H9 (cell line): ENCODE data around the gene HDAC3. TPM values are rescaled to one million over a fixed set of nuclear protein-coding genes. Genes with fewer than 3 reads are reported as not detected.

ENCODE experiments used
- DNase-seq: peaks from one replicate; pipeline ENCODE4 v3.0.0-alpha.2; 2017
- H2AFZ ChIP-seq: one replicate; pipeline ENCODE4 v1.6.1; 2013; ENCODE audit warnings: mild to moderate bottlenecking, low read length, control low read depth, moderate library complexity
- H2AK5ac ChIP-seq: 2 replicates; pipeline ENCODE4 v1.6.1; 2013; ENCODE audit warnings: low read length, control low read depth, mixed read lengths; ENCODE audit not compliant: insufficient read length
- H2BK120ac ChIP-seq: one replicate; pipeline ENCODE4 v1.6.1; 2013; ENCODE audit warnings: low read depth, mild to moderate bottlenecking, low read length, control low read depth, inconsistent platforms; ENCODE audit not compliant: poor library complexity, severe bottlenecking
- H2BK12ac ChIP-seq: 2 replicates; pipeline ENCODE4 v1.6.1; 2013; ENCODE audit warnings: low read length, control low read depth, mixed read lengths, low read depth; ENCODE audit not compliant: insufficient read length
- H2BK15ac ChIP-seq: 2 replicates; pipeline ENCODE4 v1.6.1; 2013; ENCODE audit warnings: low read depth, low read length, control low read depth
- H2BK20ac ChIP-seq: one replicate; pipeline ENCODE4 v1.6.1; 2013; ENCODE audit warnings: low read depth, mild to moderate bottlenecking, low read length, control low read depth, inconsistent platforms; ENCODE audit not compliant: poor library complexity, severe bottlenecking
- H2BK5ac ChIP-seq: 2 replicates; pipeline ENCODE4 v1.6.1; 2013; ENCODE audit warnings: low read length, control low read depth, mixed read lengths; ENCODE audit not compliant: insufficient read length
- H3K14ac ChIP-seq: 2 replicates; pipeline ENCODE4 v1.6.1; 2013; ENCODE audit warnings: low read length, control low read depth; ENCODE audit not compliant: insufficient read depth
- H3K18ac ChIP-seq: 2 replicates; pipeline ENCODE4 v1.6.1; 2013; ENCODE audit warnings: low read depth, mild to moderate bottlenecking, mixed read lengths, low read length, control low read depth; ENCODE audit not compliant: insufficient read length
- H3K23ac ChIP-seq: 2 replicates; pipeline ENCODE4 v1.6.1; 2013; ENCODE audit warnings: low read length, control low read depth, mixed read lengths, low read depth; ENCODE audit not compliant: insufficient read length
- H3K23me2 ChIP-seq: 2 replicates; pipeline ENCODE4 v1.6.1; 2013; ENCODE audit warnings: low read depth, mild to moderate bottlenecking, mixed read lengths, low read length, control low read depth; ENCODE audit not compliant: insufficient read length, poor library complexity, severe bottlenecking
- H3K27ac ChIP-seq: 2 replicates; pipeline ENCODE4 v1.5.1; 2013; ENCODE audit warnings: low read length, control low read depth, mixed read lengths, low read depth; ENCODE audit not compliant: insufficient read length
- H3K27me3 ChIP-seq: 2 replicates; pipeline ENCODE4 v1.6.1; 2013; ENCODE audit warnings: low read length, control low read depth, inconsistent platforms; ENCODE audit not compliant: insufficient read depth
- H3K4ac ChIP-seq: 2 replicates; pipeline ENCODE4 v1.6.1; 2013; ENCODE audit warnings: low read depth, mild to moderate bottlenecking, control low read depth, inconsistent platforms, low read length, moderate library complexity
- H3K4me1 ChIP-seq: 2 replicates; pipeline ENCODE4 v1.6.1; 2013; ENCODE audit warnings: low read length, control low read depth, inconsistent platforms; ENCODE audit not compliant: insufficient read depth
- H3K4me2 ChIP-seq: 2 replicates; pipeline ENCODE4 v1.6.1; 2013; ENCODE audit warnings: low read length, control low read depth, mixed read lengths; ENCODE audit not compliant: insufficient read length, insufficient read depth
- H3K56ac ChIP-seq: 2 replicates; pipeline ENCODE4 v1.6.1; 2013; ENCODE audit warnings: low read depth, mild to moderate bottlenecking, mixed read lengths, low read length, control low read depth; ENCODE audit not compliant: insufficient read length
- H3K79me1 ChIP-seq: 2 replicates; pipeline ENCODE4 v1.6.1; 2013; ENCODE audit warnings: low read depth, mild to moderate bottlenecking, moderate library complexity, low read length, control low read depth, inconsistent platforms; ENCODE audit not compliant: insufficient read depth, poor library complexity, severe bottlenecking
- H3K79me2 ChIP-seq: 2 replicates; pipeline ENCODE4 v1.6.1; 2013; ENCODE audit warnings: low read length, control low read depth, inconsistent platforms; ENCODE audit not compliant: insufficient read depth
- H3K9ac ChIP-seq: 2 replicates; pipeline ENCODE4 v1.6.1; 2013; ENCODE audit warnings: low read length, control low read depth, mixed read lengths; ENCODE audit not compliant: insufficient read length; ENCODE audit errors: extremely low read depth
- H3K9me3 ChIP-seq: one replicate; pipeline ENCODE4 v1.6.1; 2013; ENCODE audit warnings: low read depth, low read length, inconsistent platforms; ENCODE audit not compliant: control insufficient read depth
- H3T11ph ChIP-seq: one replicate; pipeline ENCODE4 v1.6.1; 2013; ENCODE audit warnings: mild to moderate bottlenecking, low read length, control low read depth, inconsistent platforms
- H4K20me1 ChIP-seq: one replicate; pipeline ENCODE4 v1.6.1; 2013; ENCODE audit not compliant: control insufficient read depth, insufficient read length, insufficient read depth
- H4K5ac ChIP-seq: 2 replicates; pipeline ENCODE4 v1.6.1; 2013; ENCODE audit warnings: low read depth, mild to moderate bottlenecking, mixed read lengths, low read length, control low read depth; ENCODE audit not compliant: insufficient read length
- H4K8ac ChIP-seq: replicated peaks from 2 replicates; pipeline ENCODE4 v1.6.1; 2013; ENCODE audit warnings: low read length, control low read depth, mixed read lengths, low read depth; ENCODE audit not compliant: insufficient read length
- H4K91ac ChIP-seq: 2 replicates; pipeline ENCODE4 v1.6.1; 2013; ENCODE audit warnings: low read depth, mild to moderate bottlenecking, moderate library complexity, mixed read lengths, low read length, control low read depth; ENCODE audit not compliant: insufficient read length
- H3K27ac Mint-ChIP-seq, 3 experiments: 2 replicates in 2 of 3; 3 replicates in 1 of 3; pipeline ENCODE4 v1.8.0; 2020 to 2021; ENCODE audit warnings: mixed read lengths in 3 of 3, mild to moderate bottlenecking in 1 of 3, moderate library complexity in 1 of 3
- H3K27me3 Mint-ChIP-seq: 2 replicates; pipeline ENCODE4 v1.8.0; 2021; ENCODE audit warnings: low read depth, mild to moderate bottlenecking, moderate library complexity, mixed read lengths
- H3K36me3 Mint-ChIP-seq, 3 experiments: 2 replicates in 2 of 3; 3 replicates in 1 of 3; pipeline ENCODE4 v1.8.0; 2020 to 2021; ENCODE audit warnings: low read depth in 3 of 3, mixed read lengths in 3 of 3; ENCODE audit not compliant: insufficient read depth in 1 of 3
- H3K4me1 Mint-ChIP-seq, 2 experiments: 2 replicates each; pipeline ENCODE4 v1.8.0; 2020; ENCODE audit warnings: mixed read lengths in 2 of 2
- H3K4me3 Mint-ChIP-seq, 2 experiments: 2 replicates in 1 of 2; 3 replicates in 1 of 2; pipeline ENCODE4 v1.8.0; 2020 to 2021; ENCODE audit warnings: mild to moderate bottlenecking in 2 of 2, mixed read lengths in 2 of 2, moderate library complexity in 1 of 2
- H3K9me3 Mint-ChIP-seq, 2 experiments: 2 replicates in 1 of 2; 3 replicates in 1 of 2; pipeline ENCODE4 v1.8.0; 2020; ENCODE audit warnings: mild to moderate bottlenecking in 2 of 2, mixed read lengths in 2 of 2, moderate library complexity in 1 of 2
- WGBS: extraction: QIAGEN DNeasy Blood & Tissue Kit; methylation state at CpG from one replicate; pipeline ENCODE4 v1.1.7; 2013; ENCODE audit warnings: missing lambda C conversion rate, low lambda C conversion rate, mixed read lengths; ENCODE audit not compliant: insufficient read length; ENCODE audit errors: extremely low coverage; 5-methylcytosine and 5-hydroxymethylcytosine counted together
- total RNA-seq: library from RNA; stranded (reverse); gene quantifications from 2 replicates; pipeline ENCODE4 v1.2.1, GENCODE V29; 2021
- TF ChIP-seq, protein P1 (sequence below): fragments of 200-600 bp; sonication (generic); conservative IDR thresholded peaks from 3 replicates; pipeline ENCODE4 v1.8.0; 2021; ENCODE audit warnings: antibody characterized with exemption, mild to moderate bottlenecking

The HDAC3 gene
- total RNA-seq, 1 experiment from 2014 or later: 98.3 TPM

DNA sequence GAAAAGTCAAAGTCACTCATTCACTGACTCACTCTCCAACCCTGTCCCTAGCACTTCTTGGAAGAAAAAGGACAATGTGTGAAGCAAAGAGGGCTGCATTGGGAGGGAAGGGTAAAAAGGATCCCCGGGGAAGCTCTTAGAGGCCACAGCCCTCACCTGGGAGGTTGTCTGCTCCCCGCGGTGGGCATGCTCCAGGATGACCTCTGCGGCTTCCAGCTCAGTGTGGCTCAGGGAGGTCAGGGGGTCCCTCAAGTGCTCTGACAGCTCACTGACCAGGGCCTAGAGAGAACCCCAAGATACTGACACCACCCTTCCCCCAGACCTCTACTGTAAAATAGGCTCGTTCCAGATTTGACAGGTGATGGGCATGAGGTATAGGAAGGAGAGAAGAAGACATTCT lies 10.6 kb upstream of the HDAC3 start:
- Histone ChIP-seq H4K8ac (no peak overlapping the region), H3K4me2 (no peak overlapping the region), H3K9me3 (no peaks in the 10 kb centered on the region), H3T11ph (no peak overlapping the region), H2BK15ac (no peak overlapping the region), H2AK5ac (no peak overlapping the region), H3K27ac (no peak overlapping the region), H3K18ac (no peak overlapping the region), H2BK12ac (no peak overlapping the region), H3K4me1 (no peaks in the 10 kb centered on the region; the same call in 1 of the 2 replicates), H3K4ac (no peak overlapping the region), H3K14ac (no peak overlapping the region), H3K23ac (no peak overlapping the region), H2AFZ (no peak overlapping the region), H3K79me1 (no peaks in the 10 kb centered on the region), H2BK120ac (no peak overlapping the region), H3K56ac (no peak overlapping the region), H4K20me1 (no peaks in the 10 kb centered on the region), H3K9ac (no peak overlapping the region), H2BK20ac (no peak overlapping the region), H4K91ac (no peak overlapping the region), H3K23me2 (peaks cover 8% of the 10 kb centered on the region), H4K5ac (no peak overlapping the region), H2BK5ac (no peak overlapping the region), H3K79me2 (no peaks in the 10 kb centered on the region), H3K27me3 (no peaks in the 10 kb centered on the region)
- H3K27ac Mint-ChIP-seq: no peak overlapping the region; a peak in 1 of 7 replicates
- peaks cover 17 to 22% of the 10 kb centered on the region in 2 experiments for H3K4me1 Mint-ChIP-seq
- TF ChIP-seq, protein P1, sequence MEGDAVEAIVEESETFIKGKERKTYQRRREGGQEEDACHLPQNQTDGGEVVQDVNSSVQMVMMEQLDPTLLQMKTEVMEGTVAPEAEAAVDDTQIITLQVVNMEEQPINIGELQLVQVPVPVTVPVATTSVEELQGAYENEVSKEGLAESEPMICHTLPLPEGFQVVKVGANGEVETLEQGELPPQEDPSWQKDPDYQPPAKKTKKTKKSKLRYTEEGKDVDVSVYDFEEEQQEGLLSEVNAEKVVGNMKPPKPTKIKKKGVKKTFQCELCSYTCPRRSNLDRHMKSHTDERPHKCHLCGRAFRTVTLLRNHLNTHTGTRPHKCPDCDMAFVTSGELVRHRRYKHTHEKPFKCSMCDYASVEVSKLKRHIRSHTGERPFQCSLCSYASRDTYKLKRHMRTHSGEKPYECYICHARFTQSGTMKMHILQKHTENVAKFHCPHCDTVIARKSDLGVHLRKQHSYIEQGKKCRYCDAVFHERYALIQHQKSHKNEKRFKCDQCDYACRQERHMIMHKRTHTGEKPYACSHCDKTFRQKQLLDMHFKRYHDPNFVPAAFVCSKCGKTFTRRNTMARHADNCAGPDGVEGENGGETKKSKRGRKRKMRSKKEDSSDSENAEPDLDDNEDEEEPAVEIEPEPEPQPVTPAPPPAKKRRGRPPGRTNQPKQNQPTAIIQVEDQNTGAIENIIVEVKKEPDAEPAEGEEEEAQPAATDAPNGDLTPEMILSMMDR: no peak
- no CpG with 5 or more reads among the region's 5 CpGs for WGBS
- peaks cover 16 to 32% (median 25%) of the 10 kb centered on the region in 3 experiments; a peak in 6 of 7 replicates for H3K36me3 Mint-ChIP-seq
- no peak overlapping the region for H3K4me3 Mint-ChIP-seq
- DNase-seq: no peak
- no peaks in the 10 kb centered on the region for H3K9me3 Mint-ChIP-seq
- H3K27me3 Mint-ChIP-seq: peaks cover 6% of the 10 kb centered on the region; the same call in 1 of the 2 replicates
